CD4-positive, alpha-beta T cell treated with Interferon alpha-2 for 1 hour (primary cell): ENCODE measurements around the gene AGAP1.

Experiments
- DNase-seq, 2 donors: peaks; one replicate each; pipeline ENCODE4 v3.0.0-alpha.2; 2020 to 2022

The AGAP1 gene

GRCh38 chr2:235784788-235785187 is 290.9 kb downstream of the AGAP1 start:
- no peak for DNase-seq

GRCh38 chr2:235789552-235789951 is 295.7 kb downstream of the AGAP1 start:
- DNase-seq = no peak

- DNase-seq = no peak
Observed at GRCh38 chr2:235793163-235793752, 299.4 kb downstream of the AGAP1 start.

GRCh38 chr2:235799281-235799680 is 305.4 kb downstream of the AGAP1 start:
- DNase-seq = no peak

- DNase-seq = no peak
Observed at GRCh38 chr2:235802542-235802941, 308.7 kb downstream of the AGAP1 start.

- DNase-seq = no peak
Observed at GRCh38 chr2:235803028-235803427, 309.2 kb downstream of the AGAP1 start.

- DNase-seq = no peak
Observed at GRCh38 chr2:235804676-235805075, 310.8 kb downstream of the AGAP1 start.

- no peak for DNase-seq
Observed at GRCh38 chr2:235806986-235807750, 313.3 kb downstream of the AGAP1 start.

- no peak for DNase-seq
Observed at GRCh38 chr2:235808366-235808765, 314.5 kb downstream of the AGAP1 start.

GRCh38 chr2:235810252-235810651 is 316.4 kb downstream of the AGAP1 start:
- no peak for DNase-seq

GRCh38 chr2:235810846-235811245 is 317.0 kb downstream of the AGAP1 start:
- no peak for DNase-seq

- no peak for DNase-seq
Observed at GRCh38 chr2:235811446-235812184, 317.8 kb downstream of the AGAP1 start.

- DNase-seq = no peak
Observed at GRCh38 chr2:235812185-235812665, 318.4 kb downstream of the AGAP1 start.

GRCh38 chr2:235813398-235813797 is 319.6 kb downstream of the AGAP1 start:
- DNase-seq = no peak

GRCh38 chr2:235820571-235820970 is 326.7 kb downstream of the AGAP1 start:
- no peak for DNase-seq

GRCh38 chr2:235824331-235824730 is 330.5 kb downstream of the AGAP1 start:
- no peak for DNase-seq

- no peak for DNase-seq
Observed at GRCh38 chr2:235825946-235826345, 332.1 kb downstream of the AGAP1 start.

GRCh38 chr2:235826826-235827225 is 333.0 kb downstream of the AGAP1 start:
- no peak for DNase-seq

GRCh38 chr2:235827585-235827992 is 333.7 kb downstream of the AGAP1 start:
- DNase-seq = no peak

GRCh38 chr2:235829726-235830125 is 335.9 kb downstream of the AGAP1 start:
- DNase-seq = no peak

- no peak for DNase-seq
Observed at GRCh38 chr2:235831755-235832154, 337.9 kb downstream of the AGAP1 start.

- DNase-seq = no peak
Observed at GRCh38 chr2:235832941-235833340, 339.1 kb downstream of the AGAP1 start.

- DNase-seq = no peak
Observed at GRCh38 chr2:235833971-235834620, 340.3 kb downstream of the AGAP1 start.
